NCI-H460 (cell line): ENCODE data around the gene TXNL4A. TPM values are rescaled to one million over a fixed set of nuclear protein-coding genes. Genes with fewer than 3 reads are reported as not detected.

Experiments
- DNase-seq: peaks from one replicate; pipeline ENCODE4 v3.0.0-alpha.2; 2016; ENCODE audit warnings: low read depth; ENCODE audit errors: extremely low read depth
- total RNA-seq: library from RNA; depleted of rRNA; stranded (reverse); fragments of >200 nt; shearing (Covaris generic); gene quantifications from 2 replicates; pipeline ENCODE4 v1.2.3, GENCODE V29; 2014

The TXNL4A gene
- total RNA-seq, 1 experiment from 2014 or later: 127 TPM

DNA sequence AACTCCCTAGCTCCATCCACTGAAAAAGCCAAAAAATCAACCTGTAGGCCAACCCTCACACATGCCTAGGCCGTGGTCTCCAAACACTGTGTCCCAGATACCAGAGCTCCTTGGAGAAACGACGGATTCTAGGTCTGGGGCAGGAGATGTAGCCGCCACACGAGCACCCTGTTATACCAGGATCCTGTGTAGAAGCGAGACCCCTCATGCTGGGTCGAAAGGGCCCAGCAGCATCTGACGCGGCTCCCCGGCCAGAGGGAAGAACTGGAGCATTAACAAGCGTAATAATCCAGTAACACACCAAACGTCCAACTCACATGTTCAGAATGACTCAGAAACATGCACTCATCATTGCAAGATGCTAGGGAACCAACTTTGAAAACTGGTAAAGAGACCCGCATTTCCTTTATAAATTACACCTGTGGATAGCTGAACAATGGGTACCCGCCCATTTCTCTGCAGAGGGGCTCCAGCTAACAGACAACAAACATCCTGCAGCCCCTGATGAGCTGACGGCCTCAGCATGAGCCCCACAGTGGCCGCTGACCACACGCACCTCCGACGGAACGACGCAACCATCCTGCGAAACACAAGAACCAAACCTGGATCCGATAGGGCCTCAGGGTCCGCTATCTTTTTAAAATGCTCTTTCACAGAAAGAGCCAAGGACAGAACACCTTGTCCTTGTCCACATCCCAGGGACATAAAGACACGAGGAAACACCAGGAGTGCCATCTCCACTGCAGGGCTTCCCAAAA lies 51.1 kb downstream of the TXNL4A start:
- no peak for DNase-seq

- DNase-seq: no peak
Observed at GRCh38 chr18:79936641-79937040, 51.7 kb downstream of the TXNL4A start.

GRCh38 chr18:79935925-79936324 lies 52.4 kb downstream of the TXNL4A start:
- DNase-seq: no peak

DNA sequence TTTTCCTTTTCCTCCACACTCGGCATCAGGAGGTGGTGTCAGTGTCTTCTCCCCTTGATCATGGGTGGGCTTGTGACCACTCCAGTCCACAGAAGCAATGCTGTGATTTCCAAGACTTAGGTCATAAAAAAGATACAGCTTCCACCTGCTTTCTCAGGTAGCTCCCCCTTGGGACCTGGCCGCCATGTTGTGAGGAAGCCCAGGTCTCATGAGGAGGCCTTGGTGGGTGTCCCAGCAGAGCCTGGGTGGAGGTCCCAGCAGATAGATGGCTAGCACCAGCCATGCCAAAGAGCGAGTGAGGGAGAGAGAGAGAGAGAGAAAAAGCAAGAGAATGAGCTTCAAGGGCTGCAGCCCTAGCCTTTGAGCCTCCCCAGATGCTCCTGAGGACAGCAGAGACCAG lies 52.9 kb downstream of the TXNL4A start:
- DNase-seq: no peak

DNA sequence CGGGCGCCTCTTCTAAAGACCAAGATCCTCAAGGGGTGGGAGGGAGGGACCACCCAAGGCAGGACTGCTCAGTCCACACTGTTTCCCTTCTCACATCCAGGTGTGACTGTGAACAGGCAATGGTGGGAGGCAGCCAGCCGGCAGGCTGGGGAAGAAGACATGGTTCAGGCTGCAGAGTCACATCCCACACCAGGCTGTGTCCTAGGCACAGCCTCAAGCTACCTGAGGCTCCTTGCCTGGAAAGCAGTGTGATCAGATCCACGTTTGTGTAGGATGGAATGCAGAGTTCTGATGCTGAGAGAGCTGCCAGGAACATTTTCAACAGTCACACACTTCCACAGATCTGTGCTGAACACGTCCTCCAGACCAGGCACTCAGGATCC lies 53.3 kb downstream of the TXNL4A start:
- DNase-seq: no peak

DNA sequence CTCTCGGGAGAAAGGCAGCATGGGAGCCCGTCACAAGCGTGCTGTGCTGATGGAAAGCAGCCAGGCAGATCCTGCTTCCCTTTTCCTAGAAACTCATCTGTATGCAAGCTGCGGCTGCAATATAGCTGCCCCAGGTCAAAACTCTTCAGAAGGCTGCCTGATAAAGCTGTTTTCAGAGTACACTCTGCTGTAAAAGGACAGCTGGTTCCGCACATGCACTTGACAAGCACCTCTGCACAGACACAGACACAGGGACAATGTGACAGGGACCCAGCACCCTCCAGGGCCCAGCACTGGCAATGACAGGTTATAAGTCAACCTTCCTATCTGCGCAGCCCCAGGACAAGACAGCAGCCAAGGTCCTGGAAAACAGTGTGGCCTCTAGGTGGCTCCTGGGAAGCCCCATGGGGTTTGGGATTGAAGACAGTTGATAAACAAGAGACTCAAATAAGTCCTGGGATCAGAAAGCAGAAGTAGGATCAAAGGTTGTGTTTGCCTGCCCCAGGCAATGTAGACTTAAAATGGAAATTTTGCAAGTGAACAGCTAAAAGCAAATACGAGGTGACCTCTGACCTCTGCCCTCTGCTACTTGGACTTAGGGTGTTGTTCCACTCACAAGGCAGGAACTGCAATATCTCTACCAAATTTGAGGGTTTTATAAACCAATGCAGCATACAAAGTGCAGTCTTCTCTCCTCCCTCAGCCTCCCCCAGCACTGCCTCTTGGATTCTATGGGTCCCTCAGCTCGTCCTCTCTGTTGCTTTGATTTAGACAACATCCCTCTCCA lies 53.9 kb downstream of the TXNL4A start:
- no peak for DNase-seq

DNA sequence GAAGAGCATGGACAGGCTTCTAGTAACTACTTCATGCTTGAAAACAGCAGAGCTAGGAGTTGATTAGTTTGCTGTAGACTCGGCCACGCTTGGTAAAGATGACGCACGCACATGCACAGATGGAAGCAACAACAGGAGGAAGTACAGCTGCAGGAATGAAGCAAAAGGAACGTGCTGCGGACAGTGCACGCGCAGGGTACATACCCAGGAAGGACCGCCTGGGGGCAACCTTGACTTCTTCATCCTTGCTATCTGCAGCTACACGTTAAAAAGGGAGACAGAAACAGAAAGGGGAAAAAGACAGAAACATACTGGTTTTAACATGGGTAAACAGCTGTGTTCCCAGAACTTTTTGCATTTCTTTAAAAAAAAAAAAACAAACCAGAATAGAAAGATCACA lies 54.6 kb downstream of the TXNL4A start:
- DNase-seq: no peak

DNA sequence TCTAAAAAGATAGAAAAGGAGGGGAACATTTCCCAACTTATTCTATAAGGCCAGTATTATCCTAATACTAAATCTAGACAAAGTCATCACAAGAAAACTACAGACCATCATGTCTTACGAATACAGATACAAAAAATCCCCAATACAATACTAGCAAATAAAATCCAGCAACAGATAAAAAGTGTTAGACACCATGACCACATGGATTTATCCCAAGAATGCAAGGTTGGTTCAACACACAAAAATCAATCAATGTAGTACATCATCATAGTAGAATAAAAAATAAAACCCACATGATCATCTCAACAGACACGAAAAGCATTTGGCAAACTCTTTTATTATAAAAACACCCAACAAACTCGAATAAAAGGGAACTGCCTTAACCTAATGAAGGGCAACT lies 55.5 kb downstream of the TXNL4A start:
- no peak for DNase-seq

DNA sequence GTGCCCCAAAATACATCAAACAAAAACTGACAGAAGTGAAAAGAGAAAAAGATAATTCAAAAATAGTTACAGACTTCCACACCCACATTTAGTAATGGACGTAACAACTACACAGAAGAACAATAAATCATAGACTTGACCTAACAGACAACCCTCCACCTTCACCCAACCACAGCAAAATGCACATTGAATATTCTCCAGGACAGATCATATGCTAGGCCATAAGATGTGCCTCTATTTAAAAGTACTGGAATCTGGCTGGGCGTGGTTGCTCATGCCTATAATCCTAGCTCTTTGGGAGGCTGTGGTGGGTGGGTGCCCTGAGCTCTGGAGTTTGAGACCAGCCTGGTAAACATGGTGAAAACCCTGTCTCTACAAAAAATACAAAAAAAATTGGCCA lies 56.9 kb downstream of the TXNL4A start:
- DNase-seq: no peak

DNA sequence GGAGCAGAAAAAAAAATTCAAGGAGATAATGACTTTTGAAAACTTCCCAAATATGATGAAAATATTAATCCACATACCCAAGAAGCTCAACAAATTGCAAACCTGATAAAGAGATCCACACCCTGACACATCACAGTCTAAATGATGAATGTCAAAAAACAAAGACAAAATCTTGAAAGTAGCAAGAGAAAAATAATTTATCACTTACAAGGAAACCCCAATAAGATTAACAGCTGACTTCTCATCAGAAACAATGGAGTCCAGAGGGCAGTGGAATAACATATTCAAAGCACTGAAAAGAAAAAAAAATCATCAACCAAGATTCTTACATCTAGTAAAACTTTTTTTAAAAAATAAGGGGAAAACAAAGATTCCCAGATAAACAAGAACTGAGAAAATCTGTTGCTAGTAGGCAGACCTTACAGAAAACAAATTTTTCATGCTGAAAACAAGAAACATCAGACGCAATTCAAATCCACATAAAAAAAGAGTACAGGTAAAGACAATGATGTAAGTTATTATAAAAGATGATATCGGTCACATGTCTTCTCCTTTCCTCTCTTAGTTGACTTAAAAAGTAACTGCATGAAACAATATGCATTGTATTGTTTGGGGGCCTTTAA lies 58.2 kb downstream of the TXNL4A start:
- no peak for DNase-seq

DNA sequence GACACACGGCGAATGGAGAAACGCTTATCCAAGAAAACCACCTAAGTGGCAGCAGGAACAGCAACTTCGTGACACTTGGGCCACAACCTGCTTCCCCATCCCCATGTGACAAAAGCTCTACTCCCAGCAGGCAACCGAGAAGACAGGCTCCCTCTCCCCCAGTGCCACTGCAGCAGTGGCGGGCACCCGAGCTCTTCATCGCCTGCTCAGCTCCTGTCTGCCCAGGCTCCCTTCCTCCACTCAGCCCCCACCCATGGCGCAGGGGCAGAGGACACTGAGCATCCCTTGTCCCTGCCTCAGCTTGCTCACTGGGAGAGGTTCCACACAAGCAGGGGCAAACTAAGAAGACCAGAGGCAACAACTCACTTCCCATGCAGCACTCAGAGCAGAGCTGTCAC lies 59.8 kb downstream of the TXNL4A start:
- DNase-seq: no peak

GRCh38 chr18:79927607-79928562 lies 60.5 kb downstream of the TXNL4A start:
- DNase-seq: no peak

DNA sequence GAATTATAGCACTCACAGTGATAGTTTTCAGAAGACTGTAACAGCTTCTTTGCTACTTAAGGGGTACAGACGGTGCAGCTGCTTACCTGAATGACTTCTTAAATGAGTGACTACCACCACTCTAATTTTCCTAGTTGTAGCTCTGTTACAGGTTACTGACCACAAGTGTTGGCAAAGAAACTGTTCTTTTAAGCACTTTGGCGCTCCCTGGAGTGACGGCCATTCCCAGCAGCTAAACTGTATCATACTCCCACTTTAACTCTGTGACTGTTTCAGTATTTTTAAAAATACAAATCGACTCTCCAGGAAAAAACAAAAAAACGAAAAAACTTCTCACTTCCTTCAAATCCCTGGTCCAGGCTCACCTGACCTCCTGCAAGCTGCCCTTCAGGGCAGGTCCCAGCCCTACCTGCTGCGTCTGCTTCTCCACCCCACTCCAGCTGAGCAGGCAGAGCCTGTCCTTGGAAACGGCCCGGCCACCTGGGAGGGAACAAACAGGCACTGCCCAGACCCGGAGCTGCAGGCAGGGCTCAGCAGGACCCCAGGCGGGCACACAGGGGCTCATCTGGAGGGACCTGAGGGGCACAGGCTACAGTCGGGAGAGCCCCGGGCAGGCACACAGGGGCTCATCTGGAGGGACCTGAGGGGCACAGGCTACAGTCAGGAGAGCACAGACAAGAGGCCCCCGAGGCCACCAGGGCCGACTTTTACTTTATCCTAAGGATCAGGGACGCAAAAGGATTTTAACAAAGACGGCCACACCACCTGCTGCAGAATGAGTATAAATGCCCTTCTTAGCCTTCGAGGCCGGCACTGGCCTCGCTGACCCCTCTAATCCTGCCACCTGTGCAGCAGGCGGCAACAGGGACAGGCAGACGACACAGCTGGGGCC lies 61.4 kb downstream of the TXNL4A start:
- DNase-seq: no peak

GRCh38 chr18:79926306-79926705 lies 62.1 kb downstream of the TXNL4A start:
- no peak for DNase-seq

GRCh38 chr18:79924814-79925731 lies 63.3 kb downstream of the TXNL4A start:
- DNase-seq: no peak

DNA sequence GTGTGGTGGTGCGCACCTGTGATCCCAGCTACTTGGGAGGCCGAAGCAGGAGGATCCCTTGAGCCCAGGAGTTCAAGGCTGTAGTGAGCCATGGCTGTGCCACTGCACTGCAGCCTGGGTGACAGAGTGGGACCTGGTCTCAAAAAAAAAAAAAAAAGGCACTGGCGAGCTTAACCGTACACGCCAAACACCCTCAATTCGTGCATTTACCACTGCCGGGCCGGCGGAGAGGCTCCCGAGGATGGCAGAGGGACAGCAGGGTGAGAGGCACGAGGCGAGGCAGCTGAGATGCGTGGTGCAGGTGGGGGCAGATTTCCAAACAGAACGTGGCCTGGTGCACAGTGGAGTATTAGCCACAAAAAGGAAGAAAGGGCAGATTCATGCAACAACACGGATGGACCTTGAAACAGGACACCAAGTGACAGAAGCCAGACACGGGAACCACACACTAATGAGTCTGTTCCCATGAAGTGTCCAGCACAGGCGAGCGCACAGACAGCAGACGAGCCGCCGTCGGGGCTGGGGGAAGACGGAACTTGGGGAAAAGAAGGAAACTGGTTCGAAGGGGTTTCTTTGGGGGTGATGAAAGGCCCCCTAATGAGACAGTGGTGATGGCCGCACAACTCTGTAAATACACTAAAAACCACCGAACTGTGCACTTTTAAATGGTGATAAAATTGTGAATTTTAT lies 64.3 kb downstream of the TXNL4A start:
- DNase-seq: no peak

GRCh38 chr18:79922971-79923411 lies 65.4 kb downstream of the TXNL4A start:
- no peak for DNase-seq
